NCI-H2171 (cell line): Measurements from ENCODE around the gene IRS1.

Source experiments
- DNase-seq: peaks from one replicate; lab custom pipeline; 2025; lab: John Stamatoyannopoulos, UW

Gene IRS1

DNA sequence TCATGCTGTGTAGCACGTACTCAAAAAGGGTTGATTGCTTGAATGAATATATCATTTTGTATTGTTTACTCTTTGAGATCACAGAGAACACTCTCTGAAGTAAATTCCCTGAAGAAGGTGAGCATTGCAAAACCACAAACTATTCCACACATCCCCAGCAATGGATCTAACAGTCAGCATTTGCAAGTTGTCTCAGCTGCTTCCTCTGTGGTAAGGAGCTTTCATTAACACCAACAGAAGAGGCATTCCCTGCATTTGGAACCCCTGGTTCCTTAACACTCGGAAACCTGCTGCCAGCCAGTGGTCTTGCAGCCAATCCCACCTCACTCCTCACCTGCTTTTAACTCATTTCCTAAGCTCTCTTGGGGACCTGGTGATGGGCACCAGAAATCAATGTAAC is 108.4 kb downstream of the IRS1 start:
- no peak for DNase-seq

DNA sequence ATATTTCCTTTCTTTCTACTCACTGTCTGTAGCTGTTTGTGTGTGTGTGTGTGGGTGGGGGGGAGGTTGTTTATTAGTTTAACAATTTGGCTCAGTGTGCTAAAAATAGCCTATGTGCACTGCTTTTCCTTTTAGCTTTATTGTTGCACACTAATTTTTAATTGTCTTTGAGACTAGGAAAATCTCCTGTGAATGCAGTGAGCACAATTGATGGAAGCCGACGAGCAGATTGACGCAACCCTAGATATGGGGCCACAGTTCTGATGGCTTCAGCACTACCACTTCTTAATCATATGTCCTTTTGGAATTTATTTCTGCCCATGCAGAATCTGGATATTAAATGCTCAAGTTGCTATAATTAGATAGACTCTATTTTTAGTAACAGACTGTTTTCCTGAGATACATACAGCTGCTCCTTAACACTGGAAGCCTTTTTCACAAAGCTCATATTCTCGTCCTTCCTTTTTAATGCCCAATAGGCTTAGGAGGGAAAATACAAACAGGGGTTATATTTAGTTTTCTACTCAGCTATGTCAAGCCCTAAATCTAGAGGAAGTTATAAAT is 109.1 kb downstream of the IRS1 start:
- no peak for DNase-seq

DNA sequence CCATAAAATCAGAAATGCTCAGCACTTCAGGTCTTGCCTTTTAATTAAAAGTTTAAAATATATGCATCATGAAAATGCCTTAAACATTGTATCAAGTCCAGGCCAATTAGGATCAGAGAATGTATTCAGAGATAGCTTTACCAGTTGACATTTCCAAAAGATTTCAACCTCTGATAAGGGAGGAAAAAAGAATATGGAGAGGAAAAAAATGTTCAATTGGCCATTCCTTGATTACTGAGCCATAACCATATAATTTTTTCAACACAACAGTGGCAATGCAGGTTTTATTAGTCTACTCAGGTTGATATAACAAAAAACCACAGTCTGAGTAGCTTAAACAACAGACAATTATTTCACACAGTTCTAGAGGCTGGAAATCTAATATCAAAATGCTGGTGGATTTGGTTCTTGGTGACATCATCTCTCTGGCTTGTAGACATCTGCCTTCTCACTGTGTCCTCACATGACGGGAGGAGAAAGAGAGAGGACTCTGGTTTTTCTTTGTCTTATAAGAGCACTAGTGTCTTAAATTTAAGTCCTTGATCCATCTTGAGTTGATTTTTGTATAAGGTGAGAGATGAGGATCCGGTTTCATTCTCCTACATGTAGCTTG is 111.9 kb downstream of the IRS1 start:
- DNase-seq: peak; percentile 36

DNA sequence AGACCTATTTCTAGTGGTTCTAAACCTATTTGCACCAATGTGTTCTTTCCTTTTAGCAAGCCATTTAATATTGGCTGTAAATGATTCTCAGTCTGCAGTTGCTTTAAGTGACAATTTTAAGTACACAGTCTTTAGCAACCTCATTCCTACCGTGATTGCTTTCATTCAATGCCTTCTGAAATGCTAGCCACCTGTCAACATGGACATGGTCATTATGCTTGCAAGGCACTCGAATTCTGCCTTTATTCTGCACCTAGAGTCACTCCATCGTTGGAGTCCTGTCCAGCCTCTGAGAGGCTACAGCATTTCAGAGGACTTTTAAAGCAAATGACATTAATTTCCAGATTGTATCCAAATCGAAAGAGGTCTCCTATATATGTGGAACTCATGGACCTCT is 115.1 kb downstream of the IRS1 start:
- DNase-seq: no peak

GRCh38 chr2:226683944-226684562 is 115.6 kb downstream of the IRS1 start:
- DNase-seq: no peak

DNA sequence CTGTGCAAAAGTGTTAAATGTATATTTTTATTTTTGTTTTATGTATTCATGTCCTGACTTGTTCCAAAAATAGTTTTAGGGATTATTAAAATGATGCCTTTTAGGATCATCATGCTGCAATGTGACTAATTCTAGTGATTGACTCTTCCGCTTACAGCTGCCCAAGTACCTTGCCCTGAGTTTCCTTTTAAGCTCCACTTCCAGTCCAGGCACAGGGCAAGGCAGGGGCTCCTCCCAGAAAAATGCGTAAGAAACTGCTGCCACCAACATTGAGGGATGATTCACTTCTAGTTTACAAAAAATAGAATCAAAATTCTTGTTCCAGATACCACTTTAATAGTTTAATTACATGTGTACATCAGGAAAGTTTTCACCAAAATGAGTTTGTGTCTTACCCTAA is 116.4 kb downstream of the IRS1 start:
- no peak for DNase-seq
